MM.1S (cell line): ENCODE results near the gene HABP4.

Experiments
- DNase-seq: peaks from one replicate; pipeline ENCODE4 v3.0.0-alpha.2; 2015
- H2AFZ ChIP-seq: fragments of 300-600 bp; sonication (generic); 2 replicates; pipeline ENCODE4 v1.6.0; 2016; ENCODE audit warnings: antibody characterized with exemption, low read length
- H3F3A ChIP-seq: fragments of 300-600 bp; sonication (generic); 2 replicates; pipeline ENCODE4 v1.6.1; 2016; ENCODE audit warnings: mild to moderate bottlenecking, antibody characterized with exemption, low read length, moderate library complexity, mixed read lengths; ENCODE audit not compliant: insufficient read depth
- H3K27ac ChIP-seq: fragments of 300-600 bp; sonication (generic); 2 replicates; pipeline ENCODE4 v1.5.1; 2016; ENCODE audit warnings: mild to moderate bottlenecking, low read length
- H3K27me3 ChIP-seq: fragments of 300-600 bp; sonication (generic); replicated peaks from 2 replicates; pipeline ENCODE4 v1.6.0; 2016; ENCODE audit warnings: low read length; ENCODE audit not compliant: insufficient read depth
- H3K36me3 ChIP-seq: fragments of 300-600 bp; sonication (generic); replicated peaks from 2 replicates; pipeline ENCODE4 v1.6.1; 2016; ENCODE audit warnings: mild to moderate bottlenecking, low read length, mixed read lengths; ENCODE audit not compliant: insufficient read depth
- H3K4me1 ChIP-seq: fragments of 300-600 bp; sonication (generic); 2 replicates; pipeline ENCODE4 v1.6.1; 2016; ENCODE audit warnings: low read length, mixed read lengths
- H3K4me2 ChIP-seq: fragments of 300-600 bp; sonication (generic); 2 replicates; pipeline ENCODE4 v1.6.0; 2016; ENCODE audit warnings: low read depth, low read length
- H3K4me3 ChIP-seq: fragments of 300-600 bp; sonication (generic); 2 replicates; pipeline ENCODE4 v1.5.1; 2016; ENCODE audit warnings: low read length, mixed read lengths
- H3K79me2 ChIP-seq: fragments of 300-600 bp; sonication (generic); 2 replicates; pipeline ENCODE4 v1.6.1; 2016; ENCODE audit warnings: mixed run types, low read length, mixed read lengths
- H3K9ac ChIP-seq: fragments of 300-600 bp; sonication (generic); 2 replicates; pipeline ENCODE4 v1.6.1; 2016; ENCODE audit warnings: low read length, mixed read lengths
- H3K9me2 ChIP-seq: fragments of 300-600 bp; sonication (generic); replicated peaks from 2 replicates; pipeline ENCODE4 v1.6.1; 2016; ENCODE audit warnings: mild to moderate bottlenecking, low read length, mixed read lengths; ENCODE audit not compliant: insufficient read depth
- H3K9me3 ChIP-seq: fragments of 300-600 bp; sonication (generic); replicated peaks from 2 replicates; pipeline ENCODE4 v1.6.1; 2016; ENCODE audit warnings: mild to moderate bottlenecking, low read length, mixed read lengths; ENCODE audit not compliant: insufficient read depth
- H4K20me1 ChIP-seq: fragments of 300-600 bp; sonication (generic); 2 replicates; pipeline ENCODE4 v1.6.1; 2016; ENCODE audit warnings: mild to moderate bottlenecking, low read length, moderate library complexity, mixed read lengths; ENCODE audit not compliant: insufficient read depth
- EZH2 ChIP-seq: fragments of 300-600 bp; sonication (generic); optimal IDR thresholded peaks from 2 replicates; pipeline ENCODE3; 2017; ENCODE audit warnings: low read depth, mild to moderate bottlenecking, antibody characterized with exemption, low read length, mixed read lengths
- EZH2phosphoT487 ChIP-seq: fragments of 300-600 bp; sonication (generic); IDR thresholded peaks from 2 replicates; pipeline ENCODE4 v1.6.1; 2018; ENCODE audit warnings: antibody characterized with exemption, low read length
- TF ChIP-seq, protein P1 (sequence below): fragments of 300-600 bp; sonication (generic); IDR thresholded peaks from 2 replicates; pipeline ENCODE4 v1.5.1; 2016; ENCODE audit warnings: antibody characterized with exemption, low read length, mixed read lengths

The HABP4 gene

DNA sequence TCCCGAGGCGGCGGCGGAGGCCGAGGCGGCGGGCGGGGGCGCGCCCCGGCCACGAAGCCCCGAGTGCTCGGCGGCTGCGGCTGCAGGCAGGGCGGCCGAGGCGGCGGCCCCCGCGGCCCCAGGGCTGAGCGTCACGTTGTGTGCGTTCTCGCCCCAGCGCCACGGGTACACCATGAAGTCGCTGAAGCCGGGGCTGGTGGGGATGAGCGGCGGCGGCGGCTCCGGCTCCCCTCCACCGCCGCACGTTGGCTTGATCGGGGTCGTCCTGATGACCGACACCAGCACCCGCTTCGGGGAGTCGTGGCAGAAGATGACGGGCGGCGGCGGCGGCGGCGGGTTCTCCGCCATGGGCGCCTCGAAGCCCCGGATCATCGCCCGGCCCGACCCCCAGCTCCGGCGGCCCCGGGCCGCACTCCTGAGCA, 32.3 kb upstream of the HABP4 start:
- peak overlapping the region; percentile 100 for H3K9ac ChIP-seq
- no peaks in the 10 kb centered on the region for H3K9me3 ChIP-seq
- H3K4me2 ChIP-seq, result peak overlapping the region; percentile 89
- H3F3A ChIP-seq, result peaks cover 38% of the 10 kb centered on the region
- DNase-seq, result no peak
- no peaks in the 10 kb centered on the region for H3K27me3 ChIP-seq
- H3K9me2 ChIP-seq, result no peaks in the 10 kb centered on the region
- peak overlapping the region; percentile 100 for H3K27ac ChIP-seq
- H3K4me1 ChIP-seq, result peaks cover 24% of the 10 kb centered on the region
- no peak for TF ChIP-seq EZH2
- TF ChIP-seq, protein P1, sequence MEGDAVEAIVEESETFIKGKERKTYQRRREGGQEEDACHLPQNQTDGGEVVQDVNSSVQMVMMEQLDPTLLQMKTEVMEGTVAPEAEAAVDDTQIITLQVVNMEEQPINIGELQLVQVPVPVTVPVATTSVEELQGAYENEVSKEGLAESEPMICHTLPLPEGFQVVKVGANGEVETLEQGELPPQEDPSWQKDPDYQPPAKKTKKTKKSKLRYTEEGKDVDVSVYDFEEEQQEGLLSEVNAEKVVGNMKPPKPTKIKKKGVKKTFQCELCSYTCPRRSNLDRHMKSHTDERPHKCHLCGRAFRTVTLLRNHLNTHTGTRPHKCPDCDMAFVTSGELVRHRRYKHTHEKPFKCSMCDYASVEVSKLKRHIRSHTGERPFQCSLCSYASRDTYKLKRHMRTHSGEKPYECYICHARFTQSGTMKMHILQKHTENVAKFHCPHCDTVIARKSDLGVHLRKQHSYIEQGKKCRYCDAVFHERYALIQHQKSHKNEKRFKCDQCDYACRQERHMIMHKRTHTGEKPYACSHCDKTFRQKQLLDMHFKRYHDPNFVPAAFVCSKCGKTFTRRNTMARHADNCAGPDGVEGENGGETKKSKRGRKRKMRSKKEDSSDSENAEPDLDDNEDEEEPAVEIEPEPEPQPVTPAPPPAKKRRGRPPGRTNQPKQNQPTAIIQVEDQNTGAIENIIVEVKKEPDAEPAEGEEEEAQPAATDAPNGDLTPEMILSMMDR, result no peak
- no peak for TF ChIP-seq EZH2phosphoT487
- H3K4me3 ChIP-seq, result peak overlapping the region; percentile 94
- peak overlapping the region; percentile 62 for H2AFZ ChIP-seq
- peaks cover 24% of the 10 kb centered on the region for H4K20me1 ChIP-seq
- H3K36me3 ChIP-seq, result 0 out of 2 replicates have a peak, but pooled peaks cover 3% of the 10 kb centered on the region
- H3K79me2 ChIP-seq, result peaks cover 49% of the 10 kb centered on the region

DNA sequence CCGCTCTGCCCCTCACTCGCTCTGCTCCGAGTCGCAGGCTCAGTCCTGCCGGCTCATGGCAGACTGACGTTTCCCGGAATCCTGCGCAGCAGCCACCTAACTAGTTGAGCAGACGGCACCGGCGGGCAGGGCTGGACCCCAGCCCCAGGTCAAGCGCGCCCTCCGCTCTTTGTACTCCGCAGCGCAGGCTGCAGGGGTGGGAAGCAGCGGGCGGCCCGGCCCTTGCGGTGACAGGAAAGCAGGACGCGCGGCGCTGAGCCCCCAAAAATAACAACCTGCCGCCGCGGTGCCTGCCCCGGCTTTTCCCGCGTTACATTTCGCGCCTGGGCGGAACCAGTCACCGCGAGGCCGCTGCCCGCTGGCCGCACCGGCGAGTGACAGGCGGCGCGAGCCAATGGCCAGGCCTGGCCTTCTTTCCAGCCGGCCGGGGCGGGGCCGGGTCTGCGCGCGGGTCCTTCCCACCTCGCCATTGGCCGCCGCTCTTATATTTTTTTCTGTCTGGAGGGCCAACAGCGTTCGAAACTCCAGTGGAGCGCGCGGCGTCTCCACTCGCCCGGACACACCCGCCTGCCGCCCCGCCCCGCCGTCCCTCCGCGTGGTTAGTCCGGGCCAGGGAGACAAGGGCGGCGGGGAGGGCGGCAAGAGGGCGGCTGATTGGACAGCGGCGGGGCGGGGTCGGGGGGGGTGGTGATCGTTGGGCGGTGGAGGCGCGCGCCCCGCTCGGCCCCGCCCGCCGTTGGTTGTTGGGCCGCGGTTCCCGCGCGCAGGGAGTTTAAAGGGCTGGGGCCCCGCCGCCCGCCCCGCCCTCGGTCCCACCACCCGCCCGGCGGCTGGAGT, 31.7 kb upstream of the HABP4 start, which contains the start of gene ZNF367:
TSS of gene ZNF367 (minus strand) at position 288 of the 837 bp plus-strand sequence. CDS start 338 bp downstream, outside the sequence.
- Histone ChIP-seq H3K4me2 (peak within 1 kb of the TSS; percentile 95), H3K79me2 (peaks cover 43% of the 10 kb centered on the region), H3K9me3 (no peaks in the 10 kb centered on the region), H2AFZ (peak within 1 kb of the TSS; percentile 81), H3K4me1 (peaks cover 24% of the 10 kb centered on the region), H3K4me3 (peak within 1 kb of the TSS; percentile 97), H3K36me3 (0 out of 2 replicates have a peak, but pooled peaks cover 3% of the 10 kb centered on the region), H3K27me3 (no peaks in the 10 kb centered on the region), H3K27ac (peak within 1 kb of the TSS; percentile 100), H3K9ac (peak within 1 kb of the TSS; percentile 100), H3F3A (peaks cover 38% of the 10 kb centered on the region), H4K20me1 (peaks cover 18% of the 10 kb centered on the region), H3K9me2 (no peaks in the 10 kb centered on the region)
- TF ChIP-seq EZH2 (no peak), EZH2phosphoT487 (no peak)
- TF ChIP-seq, protein P1, result no peak
- DNase-seq, result peak; percentile 96

DNA sequence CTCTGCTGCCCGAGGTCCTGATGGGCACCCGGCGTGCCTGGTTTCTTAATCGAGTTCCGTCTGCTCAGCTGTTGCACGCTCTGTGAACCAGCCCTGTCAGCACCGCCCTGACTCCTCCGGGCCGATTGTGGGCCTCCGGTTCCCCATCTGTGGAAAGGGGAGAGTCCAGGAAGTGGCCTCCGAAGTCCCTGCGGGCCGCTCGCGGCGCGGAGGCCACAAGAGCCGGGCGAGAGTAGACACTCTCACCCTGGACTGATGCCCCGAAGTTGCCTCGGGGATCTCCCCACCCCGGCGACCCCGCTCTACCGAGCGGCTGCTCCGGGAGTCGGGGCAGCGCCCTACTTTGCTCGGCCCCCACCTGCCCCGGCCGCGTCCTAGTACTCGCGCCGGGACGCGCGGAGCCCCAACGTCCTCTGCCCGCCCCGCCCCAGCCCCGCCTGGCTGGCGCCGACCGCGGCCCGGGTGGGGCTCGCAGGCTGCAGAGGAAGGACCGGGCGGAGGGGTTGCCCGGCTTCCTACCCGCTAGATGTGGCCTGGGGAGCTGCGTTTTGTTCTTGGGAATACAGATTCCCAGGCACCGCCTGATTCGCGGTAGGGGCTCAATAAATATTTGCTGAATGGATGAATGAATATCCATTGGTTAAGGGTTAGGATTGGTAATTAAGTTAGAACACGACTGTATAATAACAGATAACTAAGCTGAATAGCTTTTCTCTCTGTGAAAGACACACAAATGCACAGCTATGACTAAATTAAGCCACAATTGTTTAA, 30.9 kb upstream of the HABP4 start:
- H3K4me3 ChIP-seq, result peak overlapping the region; percentile 97
- peak; percentile 77 for DNase-seq
- H3K9ac ChIP-seq, result peak overlapping the region; percentile 100
- H3F3A ChIP-seq, result peaks cover 32% of the 10 kb centered on the region
- H3K79me2 ChIP-seq, result peaks cover 35% of the 10 kb centered on the region
- H3K27me3 ChIP-seq, result no peaks in the 10 kb centered on the region
- peak overlapping the region; percentile 75 for H3K4me2 ChIP-seq
- 0 out of 2 replicates have a peak, but pooled peaks cover 3% of the 10 kb centered on the region for H3K36me3 ChIP-seq
- peaks cover 10% of the 10 kb centered on the region for H4K20me1 ChIP-seq
- H3K9me3 ChIP-seq, result no peaks in the 10 kb centered on the region
- no peaks in the 10 kb centered on the region for H3K9me2 ChIP-seq
- peaks cover 20% of the 10 kb centered on the region for H3K4me1 ChIP-seq
- peak overlapping the region; percentile 81 for H2AFZ ChIP-seq
- peak overlapping the region; percentile 100 for H3K27ac ChIP-seq
- TF ChIP-seq, protein P1, result no peak
- TF ChIP-seq EZH2 (no peak), EZH2phosphoT487 (no peak)
